Stimulated activated naive CD8-positive, alpha-beta T cell treated with anti-CD3 and anti-CD28 coated beads, Interleukin-15, Interleukin-2, amounts not matched to agents 100 U/mL and 50 U/mL, for 24 hours (primary cell): Measurements from ENCODE around the gene INAVA.
A peak's percentile ranks its signal among the peaks of the same experiment; 100 is the strongest.

ENCODE experiments used
- ATAC-seq: fragments of 150-1000 bp; cut with Tn5 transposase; one replicate; pipeline ENCODE4 v1.10.0; 2021
- DNase-seq: peaks from one replicate; pipeline ENCODE4 v3.0.0; 2021

INAVA gene

DNA sequence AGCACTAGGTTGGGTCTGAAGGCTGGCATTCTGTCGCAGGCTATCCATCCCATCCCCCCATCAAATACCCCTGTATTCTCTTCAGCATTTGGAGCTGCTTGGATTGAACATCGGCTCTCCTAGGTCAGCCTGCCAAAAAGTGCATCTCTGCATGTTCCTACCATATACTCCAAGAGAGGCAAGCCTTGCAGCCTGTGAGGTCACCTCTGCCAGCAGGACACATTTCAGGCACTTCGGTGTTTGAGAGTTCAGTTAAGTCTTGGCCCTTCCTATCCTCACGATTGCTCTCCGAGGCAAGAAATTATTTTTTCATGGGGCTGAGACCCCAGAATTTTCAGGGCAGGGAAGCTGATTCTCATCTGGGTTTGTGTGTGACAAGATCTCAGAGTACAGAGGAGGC, 19.3 kb upstream of the INAVA start:
- ATAC-seq (no peak), DNase-seq (no peak)

DNA sequence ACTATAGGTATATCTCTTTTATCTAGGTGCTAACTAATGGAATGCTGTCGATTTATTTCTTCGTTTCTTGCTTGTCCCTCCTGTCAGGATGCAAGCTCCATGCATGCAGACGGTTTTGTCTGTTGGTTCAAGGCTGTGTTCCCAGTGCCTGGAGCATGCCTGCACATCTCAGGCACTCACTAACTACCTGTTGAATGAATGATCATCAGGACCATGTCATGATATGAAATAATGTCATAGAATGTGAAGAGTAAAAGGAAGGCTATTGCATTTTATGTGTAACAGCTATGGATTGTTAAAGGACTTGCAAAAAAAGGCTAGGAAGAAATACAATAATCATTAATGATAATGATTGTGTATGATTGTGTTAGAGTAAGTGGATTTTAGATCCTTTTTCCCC, 17.7 kb upstream of the INAVA start:
- ATAC-seq (no peak), DNase-seq (no peak)

DNA sequence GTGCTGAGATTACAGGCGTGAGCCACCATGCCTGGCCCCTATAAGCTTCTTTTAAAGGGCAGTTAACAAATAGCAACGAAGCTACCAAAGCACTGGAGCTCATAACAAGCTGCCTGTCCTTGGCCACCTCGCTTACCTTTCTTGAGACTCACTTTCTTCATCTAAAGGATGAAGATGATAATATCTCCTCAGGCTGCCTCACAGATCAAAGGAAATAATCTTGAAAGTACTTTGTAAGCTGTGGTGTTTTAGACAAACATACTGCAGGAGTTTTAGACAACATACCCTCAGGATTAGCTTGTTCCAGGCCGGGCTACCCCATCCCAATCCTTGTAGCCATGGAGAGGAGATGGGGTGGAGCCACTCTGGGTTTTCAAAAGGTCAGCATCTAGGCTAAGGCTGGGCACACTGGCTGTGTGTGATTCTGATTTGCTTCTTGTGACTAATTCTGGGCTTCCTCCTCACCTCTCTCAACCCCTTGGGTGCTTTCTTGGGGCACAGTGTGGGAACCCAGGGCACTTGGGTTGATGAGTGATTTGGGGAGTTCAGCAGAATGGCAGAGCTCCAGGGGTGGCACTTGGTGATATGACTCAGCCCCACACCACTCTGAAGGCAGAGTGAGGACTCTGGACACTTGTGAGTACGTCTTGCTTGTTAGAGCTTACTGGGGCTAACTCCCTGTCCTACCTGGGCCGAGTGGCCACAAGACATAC, 16.7 kb upstream of the INAVA start:
- ATAC-seq = peak; percentile 89
- DNase-seq = peak; percentile 62

DNA sequence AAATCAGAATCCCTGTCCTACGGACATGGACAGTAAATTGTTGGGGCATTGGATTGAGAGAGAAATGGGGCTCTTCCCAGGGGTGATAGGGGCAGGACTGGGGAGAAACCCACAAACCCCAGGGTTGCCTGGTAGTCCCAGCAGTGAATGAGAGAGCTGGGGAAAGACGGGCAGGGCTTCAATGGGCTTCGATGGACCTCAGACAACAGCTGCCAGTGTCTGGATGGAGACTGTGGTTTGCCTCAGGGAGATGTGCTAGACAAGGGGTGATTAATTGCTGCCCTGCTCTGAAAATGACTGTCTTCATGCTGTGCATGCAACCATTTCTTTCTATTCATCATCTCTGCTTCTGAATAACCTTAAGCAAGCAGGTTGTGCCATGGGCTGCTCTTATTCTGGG, 14.5 kb upstream of the INAVA start:
- DNase-seq (no peak), ATAC-seq (peak; percentile 76)

DNA sequence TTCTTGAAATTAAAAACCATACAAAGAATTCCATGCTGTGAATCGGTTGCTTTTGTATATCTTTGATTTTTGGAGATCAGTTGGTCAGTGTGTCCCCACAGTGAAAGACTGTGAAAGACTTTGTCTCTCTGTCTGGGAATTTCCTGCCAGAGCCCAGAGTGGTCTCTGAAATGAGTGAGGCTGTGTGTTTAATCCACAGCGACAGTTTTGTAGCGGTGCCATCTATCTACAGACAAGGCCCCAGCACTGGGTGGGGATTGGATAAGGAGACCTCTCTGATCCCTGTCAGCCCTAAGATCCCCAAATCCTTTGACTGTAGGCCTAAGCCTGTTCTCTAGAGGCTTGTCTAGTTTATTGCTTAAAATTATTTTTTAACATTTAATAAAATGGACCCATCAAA, 11.6 kb upstream of the INAVA start:
- ATAC-seq = no peak
- no peak for DNase-seq

DNA sequence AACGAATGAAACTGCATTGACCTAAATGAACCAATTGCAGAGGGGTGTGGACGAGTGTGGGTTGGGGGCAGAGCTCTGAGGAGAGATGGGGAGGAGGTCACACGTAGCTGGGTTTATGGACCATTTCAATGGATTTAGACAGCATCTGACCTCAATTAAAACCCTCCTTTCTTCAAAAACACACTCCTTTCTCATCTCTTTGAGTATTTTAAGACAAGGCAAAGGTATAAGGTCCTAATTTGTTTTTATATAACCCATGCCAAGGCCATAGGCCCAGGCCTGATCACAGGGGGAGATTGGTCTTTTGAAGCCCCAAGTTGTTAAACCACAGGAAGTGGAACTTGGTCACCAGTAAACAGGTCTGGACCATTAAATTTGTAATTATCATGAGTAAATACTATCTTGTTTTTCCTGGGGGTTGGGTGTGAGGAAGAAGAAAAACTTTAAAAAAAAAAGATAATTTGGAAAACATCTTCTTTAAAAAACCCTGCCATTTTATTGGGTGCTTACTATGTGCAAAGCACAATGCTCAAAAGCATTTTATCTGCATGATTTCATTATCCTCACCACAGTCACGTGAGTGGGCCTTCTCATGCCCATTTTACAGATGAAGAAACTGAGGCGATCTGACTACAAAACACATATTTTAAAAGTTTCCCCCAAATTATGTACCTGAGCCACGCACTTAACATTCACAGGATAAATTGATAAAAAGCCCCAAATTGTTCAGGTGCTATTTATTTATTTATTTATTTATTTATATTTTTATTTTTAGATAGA, 8.9 kb upstream of the INAVA start:
- no peak for ATAC-seq
- no peak for DNase-seq

DNA sequence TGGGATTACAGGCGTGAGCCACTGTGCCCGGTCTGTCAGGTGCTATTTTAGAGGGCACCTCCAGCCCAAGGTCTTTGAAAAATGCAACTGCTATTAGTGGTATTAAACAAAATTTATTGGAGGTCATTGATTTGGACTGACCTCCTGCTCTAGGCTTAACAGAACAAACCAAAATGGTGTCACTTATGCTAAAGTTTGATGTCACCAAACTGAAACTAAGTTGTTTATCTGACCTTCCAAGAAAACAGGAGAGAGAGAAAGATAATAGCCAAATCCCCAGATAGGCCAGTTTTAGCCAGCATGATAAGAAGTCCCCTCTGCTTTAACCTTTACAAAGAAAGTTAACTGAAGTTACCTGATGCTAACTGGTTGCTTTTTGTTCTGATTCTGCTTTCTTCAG, 8.1 kb upstream of the INAVA start:
- DNase-seq = no peak
- ATAC-seq = no peak

DNA sequence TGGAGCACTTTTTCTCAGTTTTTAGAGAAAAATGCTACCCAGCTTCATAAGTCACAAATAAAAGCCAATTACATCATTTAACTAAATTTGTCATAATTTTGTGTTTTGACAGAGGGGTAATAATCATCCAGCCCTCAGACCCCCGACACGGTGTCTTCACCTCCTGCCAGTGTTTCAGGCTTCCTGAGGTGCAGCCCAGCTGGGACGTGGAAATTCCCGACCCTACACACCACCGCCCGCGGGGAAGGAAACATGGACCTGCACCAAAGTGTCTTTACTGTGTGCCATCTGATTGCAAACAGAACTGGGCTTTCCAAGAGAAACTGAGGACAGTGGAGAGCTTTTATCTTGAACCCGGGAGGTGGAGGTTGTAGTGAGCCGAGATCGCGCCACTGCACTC, 7.7 kb upstream of the INAVA start:
- DNase-seq (no peak), ATAC-seq (no peak)

DNA sequence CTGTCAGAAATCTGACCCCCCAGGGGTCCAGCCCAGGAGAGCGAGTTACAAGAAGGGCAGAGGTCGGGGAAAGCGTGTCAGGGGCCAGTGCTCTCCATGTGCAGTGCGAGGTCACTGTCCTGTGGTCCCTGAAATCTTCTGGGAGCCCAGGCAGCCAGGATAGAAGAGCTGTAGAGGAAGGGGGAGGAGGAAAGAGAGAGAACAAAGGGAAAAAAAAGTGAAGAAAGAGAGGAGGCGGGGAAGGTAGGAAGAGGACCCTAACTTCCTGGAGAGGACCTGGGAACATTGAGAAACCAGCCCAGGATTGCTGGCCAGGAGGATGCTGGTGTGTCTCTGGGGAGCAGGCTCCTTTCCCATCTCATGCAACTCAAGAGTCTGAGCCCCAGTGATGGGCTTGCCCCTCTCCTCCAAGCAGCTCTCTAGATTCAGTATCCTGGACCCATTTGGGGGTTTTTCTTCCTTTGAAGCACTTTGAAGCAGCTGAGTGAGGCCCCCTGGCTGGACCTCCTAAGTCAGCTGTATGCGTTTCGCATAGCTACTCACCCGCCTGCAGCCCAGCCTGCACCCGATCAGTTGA, 6.8 kb upstream of the INAVA start:
- DNase-seq (no peak), ATAC-seq (no peak)

DNA sequence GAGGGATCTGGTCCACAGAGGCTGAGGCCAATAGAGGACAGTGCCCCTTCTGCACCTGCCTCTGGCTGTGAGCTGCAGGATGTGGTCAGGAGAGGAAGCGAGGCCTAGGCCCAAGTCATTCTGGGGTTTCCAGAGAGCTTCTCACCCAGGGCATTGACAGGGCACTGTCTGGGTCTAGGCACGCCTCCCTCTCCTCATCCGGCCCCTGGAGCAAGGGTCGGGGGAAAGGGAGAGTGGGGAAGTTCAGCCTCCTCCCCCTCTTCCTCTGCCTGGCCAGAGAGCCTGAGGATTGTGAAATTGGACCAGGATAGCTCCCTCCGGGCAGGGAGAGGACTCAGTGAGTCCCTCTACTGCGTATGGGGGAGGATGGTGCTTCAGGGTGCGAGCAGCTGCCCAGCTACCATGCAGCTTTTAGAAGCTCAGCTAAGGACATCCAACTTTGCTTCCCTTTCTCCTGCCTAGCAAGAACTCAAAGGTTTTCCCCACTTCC, 6.3 kb upstream of the INAVA start:
- DNase-seq (peak; percentile 69), ATAC-seq (peak; percentile 85)

DNA sequence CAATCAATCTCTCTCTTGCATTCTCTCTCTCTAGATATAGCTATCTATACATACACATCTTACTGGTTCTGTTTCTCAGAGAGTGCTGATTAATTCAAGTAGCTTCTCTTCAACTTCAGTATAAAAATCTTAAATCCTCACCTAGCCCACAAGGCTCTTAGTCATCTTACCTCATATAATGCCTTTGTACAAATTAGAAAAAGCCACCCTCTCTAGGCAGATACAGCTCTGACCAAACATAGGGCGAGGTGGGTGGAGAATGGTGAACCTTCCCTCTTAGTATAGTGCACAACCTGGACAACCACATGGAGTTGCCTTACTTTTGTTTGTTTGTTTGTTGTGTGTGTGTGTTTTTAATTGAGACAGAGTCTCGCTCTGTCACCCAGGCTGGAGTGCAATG, 5.1 kb upstream of the INAVA start:
- ATAC-seq = peak; percentile 84
- DNase-seq = peak; percentile 38

DNA sequence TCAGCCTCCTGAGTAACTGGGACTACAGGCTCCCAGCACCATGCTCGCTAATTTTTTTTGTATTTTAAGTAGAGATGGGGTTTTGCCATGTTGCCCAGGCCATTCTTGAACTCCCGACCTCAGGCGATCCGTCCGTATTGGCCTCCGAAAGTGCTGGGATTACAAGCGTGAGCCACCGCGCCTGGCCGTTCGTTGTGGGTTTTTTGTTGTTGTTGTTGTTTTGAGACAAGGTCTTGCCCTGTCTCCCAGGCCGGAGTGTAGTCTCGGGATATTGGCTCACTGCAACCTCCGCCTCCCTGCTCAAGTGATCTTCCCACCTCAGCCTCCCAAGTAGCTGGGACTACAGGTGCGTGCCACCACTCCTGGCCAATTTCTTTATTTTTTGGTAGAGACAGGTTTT, 4.7 kb upstream of the INAVA start:
- no peak for ATAC-seq
- DNase-seq = no peak

DNA sequence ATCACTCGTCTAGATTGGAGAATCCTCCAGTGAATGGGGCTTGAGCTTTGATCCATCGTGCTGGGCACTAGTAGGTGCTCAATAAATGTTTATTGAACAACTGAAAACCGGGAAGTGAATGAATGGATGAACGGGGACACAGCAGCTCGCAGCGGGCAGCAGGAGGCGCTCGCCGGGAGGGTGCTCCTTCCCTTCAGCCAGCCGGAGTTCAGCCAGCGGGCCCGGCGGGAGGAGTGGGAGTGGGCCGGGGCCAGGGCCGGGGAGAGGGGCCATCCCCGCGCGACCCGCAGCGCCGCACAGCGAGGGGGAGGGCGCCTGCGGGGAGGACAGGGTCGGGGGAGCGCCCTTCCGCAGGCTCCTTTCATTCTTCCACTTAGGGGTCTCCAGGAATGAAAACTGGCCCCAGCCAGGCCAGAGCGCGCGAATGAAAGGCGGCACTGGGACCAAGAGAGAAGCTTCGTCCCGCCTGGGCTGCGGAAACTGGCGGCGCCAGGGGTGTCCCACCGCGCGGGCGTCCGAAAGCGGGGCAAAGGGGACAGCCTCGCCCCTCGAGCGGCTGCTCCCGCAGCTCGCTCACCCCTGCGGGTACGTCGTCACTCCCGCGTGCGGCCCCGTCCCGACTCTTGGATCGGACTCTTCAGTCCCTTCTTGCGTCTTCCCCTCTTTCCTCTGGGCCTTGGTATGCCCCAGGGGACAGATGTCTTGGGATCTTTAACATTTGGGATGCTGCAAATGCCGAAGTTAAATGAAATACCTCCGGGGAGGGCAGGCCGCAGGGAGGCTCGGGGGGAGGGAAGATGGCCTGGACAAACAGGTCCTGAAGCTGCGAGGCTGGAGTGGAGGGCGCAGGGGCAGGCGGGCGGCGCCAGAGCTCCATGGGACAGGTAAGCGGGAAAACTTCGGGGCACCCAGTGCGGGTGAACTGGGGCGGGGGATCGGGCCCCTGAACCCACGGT, 3.6 kb upstream of the INAVA start:
- DNase-seq = peak; percentile 26
- ATAC-seq = no peak

DNA sequence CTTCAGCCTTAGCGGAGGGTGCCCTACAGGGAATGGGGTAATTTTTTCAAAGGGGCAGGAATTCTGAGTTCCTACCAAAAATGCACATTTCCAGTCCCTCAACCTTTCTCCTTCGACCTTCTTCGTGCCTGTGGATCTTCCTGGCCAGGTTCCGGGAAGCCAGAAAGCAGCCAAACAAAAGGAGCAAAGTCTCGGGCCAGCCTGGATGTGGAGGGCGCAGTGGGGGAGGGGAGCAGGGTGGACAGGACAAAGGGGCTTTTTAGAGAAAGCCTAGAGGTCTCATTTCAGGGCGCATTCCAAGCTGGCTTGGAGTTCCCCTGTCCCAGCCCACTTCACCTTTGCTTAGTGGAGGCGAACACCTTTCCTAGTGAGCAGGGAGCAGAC, 2.9 kb upstream of the INAVA start:
- DNase-seq = no peak

DNA sequence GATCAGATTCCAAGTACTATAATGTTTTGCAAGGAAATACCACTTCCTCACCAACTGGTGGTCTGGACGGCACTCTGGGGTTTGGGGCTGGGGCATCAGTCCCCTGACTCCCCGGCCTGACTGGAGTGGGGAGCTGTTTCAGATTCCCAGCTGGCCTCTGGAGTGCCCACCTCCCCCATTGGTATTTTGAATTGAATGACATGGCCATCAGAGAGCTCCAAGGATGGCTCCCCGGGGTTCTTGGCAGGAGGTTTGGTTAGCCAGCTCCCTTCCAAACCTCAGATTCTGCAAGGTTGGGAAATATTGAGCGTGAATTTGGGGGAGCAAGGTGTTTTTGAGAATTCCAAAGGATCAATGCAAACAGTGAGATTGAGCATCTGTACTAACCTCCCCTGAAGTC, 2.2 kb upstream of the INAVA start:
- DNase-seq = no peak
- ATAC-seq = no peak

More for the DNA sequence above, 2.9 kb upstream of the INAVA start:
- no peak for ATAC-seq

DNA sequence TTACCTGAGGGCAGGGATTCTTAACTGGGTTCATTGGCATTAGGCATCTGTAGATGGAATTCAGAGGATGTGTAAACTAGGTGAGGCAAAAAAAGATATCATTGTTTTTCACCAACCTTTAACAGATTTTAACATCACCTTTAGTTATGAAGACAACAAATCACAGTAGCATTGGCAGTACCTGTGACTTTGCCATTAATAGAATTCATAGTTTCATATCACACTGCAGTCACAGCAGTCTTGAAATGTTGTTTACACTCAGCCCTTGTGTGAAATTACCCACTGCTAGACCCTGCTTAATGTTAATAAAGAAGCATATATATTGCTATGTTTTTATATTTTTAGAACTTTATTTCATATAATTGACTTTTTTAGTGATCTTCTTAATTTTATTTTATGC, 1.7 kb upstream of the INAVA start:
- ATAC-seq = no peak

DNA sequence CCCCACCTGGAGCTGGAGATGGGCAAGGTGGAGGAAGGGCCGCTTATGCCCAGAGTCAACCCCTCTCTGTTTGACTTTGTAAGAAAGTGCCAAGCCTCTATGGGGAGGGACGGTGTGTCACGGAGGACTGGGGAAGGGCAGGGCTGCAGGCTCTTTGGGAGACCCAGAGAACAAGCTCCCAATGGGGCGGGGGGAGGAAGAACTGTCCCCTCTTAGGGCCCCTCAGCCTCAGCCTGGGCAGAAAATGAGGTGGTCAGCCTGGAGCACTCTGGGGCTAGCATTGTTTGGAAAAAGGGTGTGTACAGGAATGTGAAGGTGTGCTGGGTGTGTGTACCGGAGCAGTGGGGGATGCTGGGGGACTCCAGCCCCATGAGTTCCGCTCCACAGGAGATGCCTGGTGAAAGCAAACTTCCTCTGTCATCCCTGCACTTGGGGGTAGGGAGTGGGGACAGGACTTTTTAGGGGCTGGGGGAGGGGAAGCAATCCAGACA, 1.2 kb upstream of the INAVA start:
- ATAC-seq = no peak
- DNase-seq = no peak

More for the DNA sequence above, 1.7 kb upstream of the INAVA start:
- DNase-seq = no peak

DNA sequence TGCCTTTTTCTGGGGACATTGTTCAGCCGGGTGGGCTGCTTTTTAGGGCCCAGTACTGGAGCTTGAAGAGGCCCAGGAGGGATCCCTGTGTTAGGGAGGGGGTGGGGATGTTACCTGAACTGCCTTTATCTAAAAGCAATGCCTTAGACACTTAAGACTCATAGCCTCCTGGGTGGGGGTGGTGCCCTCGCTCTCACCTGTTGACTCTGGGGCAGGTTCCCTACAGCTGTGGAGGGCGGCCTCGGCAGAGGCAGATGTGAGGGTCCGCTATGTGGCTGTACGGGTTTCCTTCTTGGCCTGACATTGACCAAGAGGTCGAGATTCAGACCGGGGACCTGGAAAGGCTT, 716 bp downstream of the INAVA start:
- ATAC-seq (no peak), DNase-seq (no peak)

DNA sequence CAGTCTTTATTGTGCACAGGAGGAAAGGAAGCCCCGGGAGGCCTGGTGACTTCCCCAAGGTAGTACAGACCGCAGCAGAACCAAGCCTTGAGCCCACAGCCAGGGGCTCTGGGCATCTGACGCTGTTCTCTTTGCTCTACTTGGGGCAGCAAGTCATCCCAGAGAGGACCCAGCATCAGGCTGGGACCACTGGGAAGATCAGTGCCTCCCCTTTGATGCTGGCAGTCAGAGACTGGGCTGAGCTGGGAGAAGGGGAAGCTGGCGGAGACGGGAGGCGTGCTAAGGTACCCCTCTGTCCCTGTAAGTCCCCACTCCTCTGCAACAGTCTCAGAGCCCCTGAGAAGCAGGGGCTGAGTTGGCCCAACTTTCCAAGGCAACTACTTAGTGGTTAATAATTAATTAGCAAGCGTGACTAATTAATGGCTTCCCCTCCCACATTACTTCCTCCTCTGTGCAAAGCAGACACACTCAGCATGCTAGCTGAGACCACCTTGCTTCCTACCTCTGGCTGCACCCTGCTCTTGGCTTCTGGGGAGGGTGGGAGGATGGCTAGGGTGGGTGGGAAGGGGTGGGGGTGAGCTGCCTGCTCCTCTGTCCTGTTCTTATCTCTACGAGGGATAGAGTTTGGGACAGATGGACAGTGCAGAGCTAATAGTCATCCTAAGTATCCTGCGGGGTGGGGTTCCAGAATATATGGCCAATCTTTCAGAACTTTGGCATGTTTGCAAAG, 1.3 kb downstream of the INAVA start:
- DNase-seq (no peak), ATAC-seq (no peak)

DNA sequence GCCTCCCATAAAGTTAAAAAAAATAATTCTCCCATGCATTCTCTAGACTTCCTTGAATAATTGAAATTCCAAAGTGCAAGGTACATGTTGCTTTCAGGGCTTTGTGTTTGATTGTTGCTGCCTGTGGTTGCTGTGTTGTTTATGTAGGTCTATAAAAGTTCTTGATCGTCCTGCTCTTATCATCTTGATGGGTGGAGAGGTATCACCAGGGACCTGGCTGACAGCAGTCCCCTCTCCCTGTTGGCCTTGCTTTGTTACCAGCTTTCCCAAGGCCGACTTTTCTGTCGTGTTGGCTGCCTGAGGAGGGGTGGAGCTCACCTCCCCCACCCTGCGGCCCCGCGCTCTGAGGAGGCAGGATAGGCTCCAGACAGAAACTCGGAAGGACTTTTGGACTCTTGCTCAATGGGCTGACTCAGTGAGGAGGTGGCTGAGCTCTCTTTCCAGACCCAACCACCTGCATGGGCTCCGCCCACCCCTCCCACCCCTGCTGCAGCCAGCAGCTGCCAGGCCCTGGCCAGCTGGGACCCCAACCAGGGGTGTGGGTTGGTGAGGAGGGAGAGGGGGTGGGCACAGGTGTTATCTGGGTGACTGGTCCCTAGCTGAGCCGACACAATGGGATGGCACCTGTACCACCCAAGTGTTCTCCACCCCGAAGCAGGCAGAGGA, 2.0 kb downstream of the INAVA start:
- no peak for DNase-seq
- ATAC-seq = no peak

DNA sequence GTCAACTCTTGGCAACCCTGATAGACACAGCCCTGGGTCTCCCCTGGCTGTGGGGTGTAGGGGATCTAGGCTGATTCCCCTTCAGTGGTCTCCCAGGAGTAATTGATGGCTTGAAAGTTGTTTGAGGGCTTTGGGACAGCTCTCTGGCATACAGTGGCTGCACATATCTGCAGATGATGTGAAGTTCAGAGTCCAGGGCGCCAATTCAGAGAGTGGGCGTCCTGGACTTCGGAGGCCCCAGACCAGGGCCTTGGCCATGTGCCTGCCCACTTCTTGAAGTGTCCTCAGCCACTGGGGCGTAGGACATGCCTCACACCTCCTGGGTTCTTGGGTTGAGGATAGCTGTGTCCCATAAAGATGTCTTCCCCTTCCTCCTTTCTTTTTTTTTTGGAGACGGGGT, 2.6 kb downstream of the INAVA start:
- ATAC-seq = no peak
- no peak for DNase-seq
